GM19023 (cell line): ENCODE data around the gene MAP2K5.
"Not testable (repeated sequence)": the region's sequence is repeated elsewhere in the genome, so short reads cannot be mapped to it uniquely, and the experiment has no call there.

Experiments
- ATAC-seq: cut with Tn5 transposase; IDR thresholded peaks from one replicate; pipeline ENCODE4 v1.9.1; 2021; ENCODE audit warnings: mild to moderate bottlenecking, moderate library complexity; ENCODE audit not compliant: unreplicated experiment

The MAP2K5 gene

GRCh38 chr15:67652586-67652985, 110.1 kb downstream of the MAP2K5 start:
- no peak for ATAC-seq

GRCh38 chr15:67660446-67660845, 117.9 kb downstream of the MAP2K5 start:
- ATAC-seq, result no peak

DNA sequence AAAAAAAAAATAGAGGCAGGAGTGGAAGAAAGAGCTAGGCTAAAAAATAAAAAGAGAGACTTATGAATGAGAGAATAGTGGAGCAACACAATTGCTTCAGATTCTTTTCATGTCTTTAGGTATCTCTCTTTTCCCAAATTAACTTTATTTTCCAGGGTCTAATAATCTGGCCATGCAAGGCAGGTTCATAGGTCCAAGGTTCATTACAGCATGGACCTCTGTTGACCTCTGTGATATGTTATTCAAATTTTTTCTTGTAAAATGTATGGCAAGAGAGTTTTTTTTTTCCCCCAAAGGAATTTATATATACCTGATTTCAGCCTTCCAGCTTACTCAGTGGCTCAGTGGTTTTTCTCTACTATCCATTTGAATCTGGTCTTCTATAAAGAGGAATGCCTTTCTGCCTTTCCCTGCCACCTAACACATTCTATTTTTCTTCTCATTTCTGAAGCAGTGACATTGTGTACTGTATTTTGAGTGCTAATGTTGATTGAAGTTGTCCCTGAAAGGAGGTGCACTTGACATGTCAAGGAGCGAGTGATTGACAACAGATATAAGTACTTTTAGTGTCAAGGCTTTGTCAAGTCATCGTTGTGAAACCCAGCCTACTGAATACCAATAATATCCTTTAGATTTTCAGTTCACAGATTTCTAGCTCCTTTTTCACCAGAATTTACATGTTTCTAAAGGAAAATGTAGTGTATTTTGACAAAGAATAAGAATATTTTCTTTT, 118.5 kb downstream of the MAP2K5 start:
- no peak for ATAC-seq

DNA sequence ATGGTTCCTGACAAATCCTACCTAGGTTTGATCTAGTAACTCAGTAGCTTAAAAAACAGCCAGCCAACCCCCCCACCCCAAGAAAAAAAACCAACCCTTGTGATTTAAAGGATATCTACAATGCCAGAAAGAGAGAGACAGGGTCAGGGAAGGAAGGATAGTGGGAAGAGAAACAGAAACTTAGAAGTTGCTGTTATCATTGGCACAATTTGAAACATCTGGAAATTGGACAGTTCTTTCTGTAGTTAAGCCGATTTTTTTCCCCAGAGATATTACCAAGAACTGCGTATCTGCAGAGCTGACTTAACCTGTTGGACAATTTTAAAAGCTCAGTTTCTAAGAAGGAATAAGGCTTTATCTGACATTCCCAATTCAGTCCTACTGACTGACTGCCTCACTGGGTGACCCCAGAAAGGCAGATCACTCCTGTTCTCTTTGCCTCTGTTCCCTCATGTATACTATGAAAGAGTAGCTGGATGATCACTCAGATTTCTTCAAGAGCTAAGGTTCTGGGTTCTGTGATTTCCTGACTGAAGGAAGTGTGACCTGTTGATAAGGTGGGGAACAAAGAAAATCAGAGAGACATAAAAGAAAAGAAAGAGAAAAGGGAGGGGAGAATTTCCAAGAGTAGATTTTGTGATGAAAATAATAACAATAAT, 128.3 kb downstream of the MAP2K5 start:
- ATAC-seq, result no peak

DNA sequence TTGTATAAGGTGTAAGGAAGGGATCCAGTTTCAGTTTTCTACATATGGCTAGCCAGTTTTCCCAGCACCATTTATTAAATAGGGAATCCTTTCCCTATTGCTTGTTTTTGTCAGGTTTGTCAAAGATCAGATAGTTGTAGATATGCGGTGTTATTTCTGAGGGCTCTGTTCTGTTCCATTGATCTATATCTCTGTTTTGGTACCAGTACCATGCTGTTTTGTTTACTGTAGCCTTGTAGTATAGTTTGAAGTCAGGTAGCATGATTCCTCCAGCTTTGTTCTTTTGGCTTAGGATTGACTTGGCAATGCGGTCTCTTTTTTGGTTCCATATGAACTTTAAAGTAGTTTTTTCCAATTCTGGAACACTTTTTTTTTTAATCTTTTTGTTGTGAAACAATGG, 130.3 kb downstream of the MAP2K5 start:
- ATAC-seq, result not testable (repeated sequence)

- no peak for ATAC-seq
Observed at GRCh38 chr15:67674983-67675382, 132.5 kb downstream of the MAP2K5 start.

DNA sequence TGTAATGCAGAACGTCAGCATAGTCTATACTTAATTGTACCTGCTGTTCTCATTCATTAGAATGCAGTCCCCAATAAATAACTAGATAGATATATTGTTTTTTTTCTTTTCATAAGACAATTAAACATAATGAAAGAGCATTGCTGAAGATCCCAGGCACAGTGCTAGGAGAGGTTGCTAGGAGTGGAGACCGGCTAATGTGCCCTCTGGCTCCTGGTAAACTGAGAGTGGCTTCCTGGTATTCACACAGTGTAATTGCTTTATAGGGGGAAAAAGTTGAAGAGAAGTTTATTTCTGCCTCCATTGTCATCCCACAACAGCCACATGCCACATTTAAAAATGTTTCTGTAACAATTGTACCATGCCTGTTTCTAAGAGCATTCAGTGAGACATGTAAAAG, 135.6 kb downstream of the MAP2K5 start:
- no peak for ATAC-seq

- ATAC-seq, result no peak
Observed at GRCh38 chr15:67678993-67679392, 136.5 kb downstream of the MAP2K5 start.

GRCh38 chr15:67680641-67681040, 138.1 kb downstream of the MAP2K5 start:
- no peak for ATAC-seq

DNA sequence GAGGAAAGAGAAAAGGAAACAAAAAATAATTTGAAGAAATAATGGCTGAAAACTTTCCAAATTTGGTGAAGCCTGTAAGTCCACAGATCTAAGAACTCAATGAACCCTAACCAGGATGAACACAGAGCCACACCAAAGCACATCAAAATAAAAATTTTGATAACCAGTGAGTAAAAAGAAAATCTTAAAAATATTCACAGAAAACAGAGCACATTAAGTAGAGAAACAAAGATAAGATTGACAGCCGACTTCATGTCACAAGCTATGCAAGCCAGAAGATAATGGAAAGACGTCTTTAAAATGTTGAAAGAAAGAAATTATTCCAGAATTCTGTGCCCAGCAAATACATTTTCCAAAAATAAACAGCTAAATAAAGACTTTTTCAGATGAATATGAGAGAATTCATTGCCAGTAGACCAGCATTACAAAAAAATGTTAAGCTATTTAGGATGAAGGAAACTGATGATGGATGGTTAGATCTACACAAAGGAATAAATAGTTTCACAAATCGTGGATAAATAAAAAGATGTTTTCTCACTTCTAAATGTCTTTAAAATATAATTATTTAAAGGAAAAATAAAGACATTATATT, 142.6 kb downstream of the MAP2K5 start:
- ATAC-seq, result no peak

GRCh38 chr15:67685716-67686115, 143.2 kb downstream of the MAP2K5 start:
- ATAC-seq, result no peak

DNA sequence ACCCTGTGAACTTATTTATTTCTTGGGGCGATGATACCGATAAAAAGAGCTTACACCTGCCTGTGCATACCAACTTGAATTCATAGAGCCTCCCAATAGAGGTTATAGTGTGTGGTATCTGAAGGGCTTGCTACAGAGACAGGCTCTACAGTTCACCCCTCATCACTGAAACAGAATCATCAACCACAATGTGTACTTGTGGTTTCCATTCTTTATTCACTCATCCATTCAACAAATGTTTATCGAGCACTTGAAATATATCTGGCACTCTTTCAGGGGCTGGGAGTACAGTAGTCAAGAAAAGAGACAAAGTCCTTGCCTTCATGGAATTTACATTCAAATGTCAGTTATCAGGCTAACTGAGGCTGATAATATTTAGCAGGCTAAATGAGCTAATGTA, 148.4 kb downstream of the MAP2K5 start:
- no peak for ATAC-seq

- ATAC-seq, result no peak
Observed at GRCh38 chr15:67691450-67691849, 148.9 kb downstream of the MAP2K5 start.

DNA sequence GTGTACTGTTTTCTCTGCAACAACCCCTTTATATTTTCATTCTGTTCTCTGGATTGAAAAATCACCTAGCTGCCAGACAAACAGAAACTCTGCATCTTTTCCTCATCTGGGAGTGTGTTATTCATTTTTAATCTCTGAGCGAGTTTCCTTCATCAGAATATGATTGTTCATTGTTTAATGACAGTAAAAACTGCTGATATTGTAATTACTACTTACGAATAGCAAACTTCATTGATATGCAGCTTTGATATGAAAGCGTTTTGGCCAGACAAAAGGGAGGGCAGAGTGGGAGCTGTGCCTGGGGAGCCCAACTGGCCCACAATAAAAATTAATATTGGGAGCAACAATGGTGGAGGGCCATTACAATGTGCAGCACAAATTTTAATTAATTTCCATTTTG, 150.1 kb downstream of the MAP2K5 start:
- ATAC-seq, result no peak

GRCh38 chr15:67696087-67696486, 153.6 kb downstream of the MAP2K5 start:
- no peak for ATAC-seq

DNA sequence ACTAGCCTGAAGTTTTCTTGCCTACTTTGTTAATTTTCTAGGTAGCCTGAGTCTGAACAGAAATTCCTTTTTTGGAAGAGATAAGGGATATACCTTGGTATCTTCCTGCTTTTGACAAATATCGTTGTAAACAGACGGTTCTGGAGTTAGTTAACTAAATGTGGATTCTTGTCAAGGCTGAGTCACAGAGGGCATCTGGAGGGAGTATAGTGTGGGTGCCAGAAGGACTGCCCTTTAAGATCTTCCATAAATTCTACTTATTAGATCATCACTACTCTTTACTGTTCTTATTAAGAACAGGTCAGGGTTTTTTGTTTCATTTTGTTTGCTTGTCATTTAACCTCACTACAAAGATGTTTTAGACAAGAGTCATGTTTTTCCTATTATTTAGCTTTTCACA, 157.5 kb downstream of the MAP2K5 start:
- ATAC-seq, result no peak

DNA sequence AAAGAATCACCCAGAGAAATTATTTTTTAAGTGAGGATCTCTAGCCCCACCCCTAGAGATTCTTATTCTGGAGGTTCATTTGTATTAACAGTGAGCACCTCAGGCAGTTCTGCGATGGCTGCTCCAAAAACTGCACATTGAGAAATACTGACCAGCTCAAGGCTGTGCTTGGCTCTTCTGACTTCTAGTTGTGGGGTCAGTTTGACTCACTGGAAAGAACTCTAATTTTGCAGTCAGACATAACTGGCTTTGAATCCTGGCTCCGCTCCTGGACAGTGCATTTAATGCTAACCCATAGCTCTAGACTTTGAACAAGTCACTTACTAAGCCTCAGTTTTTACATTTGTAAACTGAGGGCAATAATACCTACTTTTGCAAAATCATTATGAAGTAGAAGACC, 159.2 kb downstream of the MAP2K5 start:
- no peak for ATAC-seq

DNA sequence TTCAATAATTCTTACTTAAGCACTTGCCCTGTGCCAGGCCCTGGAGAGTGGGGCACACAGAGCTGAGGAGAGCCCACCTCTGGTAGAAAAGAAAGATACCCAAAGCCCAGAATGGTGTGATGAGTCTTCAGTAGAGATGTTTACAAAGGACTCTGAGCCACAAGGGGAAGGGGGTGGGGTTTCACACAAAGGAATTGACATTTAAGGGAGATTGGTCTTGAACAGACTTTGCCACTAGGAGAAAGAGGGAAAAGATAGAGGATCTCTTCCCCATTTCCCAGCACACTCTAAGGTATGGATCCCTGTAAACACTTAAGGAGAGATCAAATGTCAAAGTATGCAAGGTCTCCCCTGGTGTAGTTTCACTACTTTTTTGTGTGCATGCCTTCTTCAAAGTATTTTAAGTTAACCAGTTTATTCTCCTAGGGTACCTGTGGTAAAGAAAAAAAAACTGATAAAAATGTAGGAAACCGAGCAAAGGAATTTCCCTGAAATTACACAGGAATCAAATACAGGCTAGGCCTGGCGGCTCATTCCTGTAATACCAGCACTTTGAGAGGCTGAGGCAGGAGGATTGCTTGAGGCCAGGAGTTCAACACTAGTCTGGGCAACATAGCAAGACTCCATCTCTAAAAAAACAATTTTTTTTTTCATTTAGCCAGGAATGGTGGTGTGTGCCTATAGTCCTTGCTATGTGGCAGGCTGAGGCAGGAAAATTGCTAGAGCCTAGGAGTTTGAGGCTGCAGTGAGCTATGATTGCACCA, 165.2 kb downstream of the MAP2K5 start:
- ATAC-seq, result no peak

DNA sequence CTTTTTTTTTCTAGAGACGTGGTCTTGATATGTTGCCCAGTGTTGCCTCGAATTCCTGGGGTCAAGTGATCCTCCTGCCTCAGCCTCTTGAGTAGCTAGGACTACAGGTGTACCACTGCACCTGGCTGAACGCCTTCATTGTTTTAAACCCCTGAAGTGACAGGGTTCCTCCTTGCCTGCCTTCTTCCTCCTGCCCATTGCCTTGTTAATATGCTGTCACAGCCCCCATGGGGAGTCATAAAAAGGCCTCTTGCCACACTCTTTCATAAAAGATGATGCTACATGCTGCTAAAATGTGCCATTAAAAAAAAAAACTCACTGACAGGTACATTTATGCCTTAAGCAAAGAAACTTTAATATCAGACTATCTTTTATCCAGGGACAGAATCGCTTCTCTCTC, 166.0 kb downstream of the MAP2K5 start:
- no peak for ATAC-seq

GRCh38 chr15:67715170-67715569, 172.7 kb downstream of the MAP2K5 start:
- ATAC-seq, result no peak

DNA sequence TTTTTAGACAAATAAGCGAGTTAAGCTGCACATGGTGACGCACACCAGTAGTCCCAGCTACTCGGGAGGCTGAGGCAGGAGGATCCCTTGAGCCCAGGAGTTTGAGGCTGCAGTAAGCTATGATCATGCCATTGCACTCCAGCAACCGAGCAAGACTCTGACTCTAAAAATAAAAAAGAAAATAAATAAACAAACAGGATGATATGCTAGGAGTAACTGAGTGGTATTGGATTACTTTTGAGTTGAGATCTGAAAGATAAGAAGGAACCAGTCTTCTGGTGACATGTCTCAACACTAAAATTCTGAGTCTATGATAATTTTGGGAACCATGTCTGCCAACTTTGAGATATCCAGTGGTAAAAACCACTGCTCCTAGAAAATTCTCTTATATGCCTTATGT, 173.7 kb downstream of the MAP2K5 start:
- no peak for ATAC-seq

DNA sequence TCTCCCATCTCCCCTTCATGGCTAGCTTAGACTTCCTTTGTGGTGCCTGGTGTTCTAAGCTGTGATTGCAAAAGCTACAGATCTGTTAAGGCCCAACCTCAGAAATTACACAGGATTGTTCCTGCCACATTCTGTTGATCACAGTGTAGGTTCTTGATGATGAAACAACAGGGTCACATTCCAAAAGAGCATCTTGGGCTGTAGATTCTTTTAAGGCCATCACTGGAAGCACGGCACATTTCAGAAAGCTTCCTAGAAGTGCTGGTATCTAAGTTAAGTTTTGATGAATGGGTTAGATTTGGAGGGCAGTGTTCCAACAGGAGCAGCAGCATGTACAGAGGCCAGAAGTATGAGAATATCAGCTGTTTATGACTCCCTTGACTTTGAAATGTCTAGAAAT, 175.3 kb downstream of the MAP2K5 start:
- ATAC-seq, result no peak
